ENCODE results near the gene ITSN1. TPM values are rescaled to one million over a fixed set of nuclear protein-coding genes. Genes with fewer than 3 reads are reported as not detected.

The ITSN1 gene
- total and polyA plus RNA-seq, 4 donors: 20.3 to 112 (median 40.2) TPM

DNA sequence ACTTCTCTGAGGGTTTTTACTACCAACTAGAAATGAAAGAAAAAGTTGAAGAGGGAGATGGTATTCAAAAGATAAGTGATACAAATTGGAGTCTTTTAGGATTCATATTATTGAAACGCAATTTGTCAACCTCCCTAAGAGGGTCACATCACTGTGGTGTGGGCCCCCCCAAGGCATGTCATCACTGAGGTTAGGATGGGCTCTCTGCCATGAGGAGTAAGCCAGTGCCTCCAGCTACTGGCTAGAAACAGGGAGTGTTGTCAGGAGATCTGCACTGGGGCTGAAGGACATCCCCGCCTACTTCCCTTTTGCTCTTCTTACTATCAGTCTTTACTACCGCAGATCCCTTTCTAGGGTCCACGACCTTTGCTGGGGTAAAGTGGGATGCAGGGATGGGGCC, 25.9 kb downstream of the ITSN1 start:
- TF ChIP-seq, protein P1, sequence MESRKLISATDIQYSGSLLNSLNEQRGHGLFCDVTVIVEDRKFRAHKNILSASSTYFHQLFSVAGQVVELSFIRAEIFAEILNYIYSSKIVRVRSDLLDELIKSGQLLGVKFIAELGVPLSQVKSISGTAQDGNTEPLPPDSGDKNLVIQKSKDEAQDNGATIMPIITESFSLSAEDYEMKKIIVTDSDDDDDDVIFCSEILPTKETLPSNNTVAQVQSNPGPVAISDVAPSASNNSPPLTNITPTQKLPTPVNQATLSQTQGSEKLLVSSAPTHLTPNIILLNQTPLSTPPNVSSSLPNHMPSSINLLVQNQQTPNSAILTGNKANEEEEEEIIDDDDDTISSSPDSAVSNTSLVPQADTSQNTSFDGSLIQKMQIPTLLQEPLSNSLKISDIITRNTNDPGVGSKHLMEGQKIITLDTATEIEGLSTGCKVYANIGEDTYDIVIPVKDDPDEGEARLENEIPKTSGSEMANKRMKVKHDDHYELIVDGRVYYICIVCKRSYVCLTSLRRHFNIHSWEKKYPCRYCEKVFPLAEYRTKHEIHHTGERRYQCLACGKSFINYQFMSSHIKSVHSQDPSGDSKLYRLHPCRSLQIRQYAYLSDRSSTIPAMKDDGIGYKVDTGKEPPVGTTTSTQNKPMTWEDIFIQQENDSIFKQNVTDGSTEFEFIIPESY (IDR thresholded peaks at IDR 0.05): no peak
- TF ChIP-seq SP1 (IDR thresholded peaks at IDR 0.05): no peak
- TF ChIP-seq HNF4A (conservative IDR thresholded peaks at IDR 0.05): no peak
- TF ChIP-seq RAD21 (IDR thresholded peaks at IDR 0.05): no peak
- TF ChIP-seq, protein P2, sequence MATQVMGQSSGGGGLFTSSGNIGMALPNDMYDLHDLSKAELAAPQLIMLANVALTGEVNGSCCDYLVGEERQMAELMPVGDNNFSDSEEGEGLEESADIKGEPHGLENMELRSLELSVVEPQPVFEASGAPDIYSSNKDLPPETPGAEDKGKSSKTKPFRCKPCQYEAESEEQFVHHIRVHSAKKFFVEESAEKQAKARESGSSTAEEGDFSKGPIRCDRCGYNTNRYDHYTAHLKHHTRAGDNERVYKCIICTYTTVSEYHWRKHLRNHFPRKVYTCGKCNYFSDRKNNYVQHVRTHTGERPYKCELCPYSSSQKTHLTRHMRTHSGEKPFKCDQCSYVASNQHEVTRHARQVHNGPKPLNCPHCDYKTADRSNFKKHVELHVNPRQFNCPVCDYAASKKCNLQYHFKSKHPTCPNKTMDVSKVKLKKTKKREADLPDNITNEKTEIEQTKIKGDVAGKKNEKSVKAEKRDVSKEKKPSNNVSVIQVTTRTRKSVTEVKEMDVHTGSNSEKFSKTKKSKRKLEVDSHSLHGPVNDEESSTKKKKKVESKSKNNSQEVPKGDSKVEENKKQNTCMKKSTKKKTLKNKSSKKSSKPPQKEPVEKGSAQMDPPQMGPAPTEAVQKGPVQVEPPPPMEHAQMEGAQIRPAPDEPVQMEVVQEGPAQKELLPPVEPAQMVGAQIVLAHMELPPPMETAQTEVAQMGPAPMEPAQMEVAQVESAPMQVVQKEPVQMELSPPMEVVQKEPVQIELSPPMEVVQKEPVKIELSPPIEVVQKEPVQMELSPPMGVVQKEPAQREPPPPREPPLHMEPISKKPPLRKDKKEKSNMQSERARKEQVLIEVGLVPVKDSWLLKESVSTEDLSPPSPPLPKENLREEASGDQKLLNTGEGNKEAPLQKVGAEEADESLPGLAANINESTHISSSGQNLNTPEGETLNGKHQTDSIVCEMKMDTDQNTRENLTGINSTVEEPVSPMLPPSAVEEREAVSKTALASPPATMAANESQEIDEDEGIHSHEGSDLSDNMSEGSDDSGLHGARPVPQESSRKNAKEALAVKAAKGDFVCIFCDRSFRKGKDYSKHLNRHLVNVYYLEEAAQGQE (IDR thresholded peaks at IDR 0.05): no peak
- TF ChIP-seq NR2F2 (IDR thresholded peaks at IDR 0.05): no peak
- TF ChIP-seq MAX (IDR thresholded peaks at IDR 0.05): no peak
- TF ChIP-seq JUND (IDR thresholded peaks at IDR 0.05): no peak
- TF ChIP-seq FOXA1 (IDR thresholded peaks at IDR 0.05): no peak
- H3K27me3 ChIP-seq (ENCODE audit: control insufficient read depth in 4 of 4, insufficient read depth in 4 of 4, low read length in 3 of 4): no peaks in the 10 kb centered on the region
- no peaks in the 10 kb centered on the region for H3K36me3 ChIP-seq (ENCODE audit: control insufficient read depth in 4 of 4, insufficient read depth in 3 of 4, low read depth in 1 of 4, low read length in 3 of 4)
- no peak overlapping the region for H3K4me3 ChIP-seq (ENCODE audit: low read depth in 1 of 3, low read length in 3 of 3)
- DNase-seq (ENCODE audit: low spot score): no peak
- WGBS: 64% methylated on average over 4 of the region's 4 CpGs
- H3K4me1 ChIP-seq (ENCODE audit: control insufficient read depth in 4 of 4, insufficient read depth in 4 of 4, low read length in 3 of 4): peaks cover 9 to 26% (median 16%) of the 10 kb centered on the region in 4 donors
- H3K27ac ChIP-seq (ENCODE audit: low read depth in 1 of 2, low read length in 2 of 2): no peak overlapping the region
- no peak overlapping the region for H3K9ac ChIP-seq (ENCODE audit: low read depth in 1 of 2, low read length in 2 of 2)
- H3K9me3 ChIP-seq (ENCODE audit: control insufficient read depth in 4 of 4, low read length in 3 of 4): no peaks in the 10 kb centered on the region

- TF ChIP-seq NR2F2 (IDR thresholded peaks at IDR 0.05): peak; percentile 55
- TF ChIP-seq GABPA (IDR thresholded peaks at IDR 0.05 in 1 of 2, conservative IDR thresholded peaks at IDR 0.05 in 1 of 2): no peak
- peak; percentile 43 to 63 for TF ChIP-seq HNF4A (conservative IDR thresholded peaks at IDR 0.05)
- peak in 1 of 2 donors; percentile 19 for TF ChIP-seq JUND (IDR thresholded peaks at IDR 0.05)
- TF ChIP-seq CTCF (IDR thresholded peaks at IDR 0.05; ENCODE audit: low read depth, low read length, missing input control): no peak
- no peak for TF ChIP-seq FOXA2 (IDR thresholded peaks at IDR 0.05)
- TF ChIP-seq HNF4G (IDR thresholded peaks at IDR 0.05): no peak
- TF ChIP-seq RXRA (IDR thresholded peaks at IDR 0.05): peak; percentile 92 to 94
- TF ChIP-seq SP1 (IDR thresholded peaks at IDR 0.05): peak; percentile 16
- no peak for TF ChIP-seq FOXA1 (IDR thresholded peaks at IDR 0.05)
- peak; percentile 54 to 67 for TF ChIP-seq RAD21 (IDR thresholded peaks at IDR 0.05)
- peak; percentile 43 for TF ChIP-seq YY1 (IDR thresholded peaks at IDR 0.05)
- Histone ChIP-seq H3K9ac (ENCODE audit: low read depth in 1 of 2, low read length in 2 of 2) (no peak overlapping the region), H3K4me1 (ENCODE audit: control insufficient read depth in 4 of 4, insufficient read depth in 4 of 4, low read length in 3 of 4) (peaks cover 11 to 31% (median 20%) of the 10 kb centered on the region in 4 donors), H3K9me3 (ENCODE audit: control insufficient read depth in 4 of 4, low read length in 3 of 4) (no peaks in the 10 kb centered on the region), H3K36me3 (ENCODE audit: control insufficient read depth in 4 of 4, insufficient read depth in 3 of 4, low read depth in 1 of 4, low read length in 3 of 4) (no peaks in the 10 kb centered on the region), H3K27ac (ENCODE audit: low read depth in 1 of 2, low read length in 2 of 2) (no peak overlapping the region), H3K27me3 (ENCODE audit: control insufficient read depth in 4 of 4, insufficient read depth in 4 of 4, low read length in 3 of 4) (no peaks in the 10 kb centered on the region), H3K4me3 (ENCODE audit: low read depth in 1 of 3, low read length in 3 of 3) (no peak overlapping the region)
- no peak for DNase-seq (ENCODE audit: low spot score)
- WGBS: 59% methylated on average over 2 of the region's 2 CpGs
Measured at GRCh38 chr21:33668620-33669019, 26.3 kb downstream of the ITSN1 start.

Measured in liver (tissue), 9 donors.